Measurements from ENCODE around the gene ENPP1.

GRCh38 chr6:131868836-131869235 lies 61.0 kb downstream of the ENPP1 start:
- TF ChIP-seq POLR2AphosphoS5 (IDR thresholded peaks at IDR 0.05; ENCODE audit: borderline replicate concordance, low read depth, low read length): no peak
- TF ChIP-seq EZH2 (IDR thresholded peaks at IDR 0.05): no peak
- no peak for TF ChIP-seq FOXP2 (optimal IDR thresholded peaks at IDR 0.05; ENCODE audit: control extremely low read depth, extremely low read length, insufficient read depth)
